Calu3 (cell line): Measurements from ENCODE around the gene ST7L. TPM values are rescaled to one million over a fixed set of nuclear protein-coding genes. Genes with fewer than 3 reads are reported as not detected.

Source experiments
- BruUV-seq: library from RNA; stranded (reverse); fragments of 400-500 nt; replicated peaks from 2 replicates; lab custom pipeline; 2021; lab: Mats Ljungman, UMichigan
- CTCF ChIA-PET: fragments of 300-600 bp; sonication (Branson Sonifier 250); formaldehyde crosslinking; loops from one replicate; lab custom pipeline; 2022; ENCODE audit warnings: antibody characterized with exemption; lab: Charles Lee
- DNase-seq: peaks from one replicate; pipeline ENCODE4 v3.0.0; 2022
- H3K27ac Mint-ChIP-seq: one replicate; pipeline ENCODE4 v1.8.0; 2022; ENCODE audit warnings: mixed read lengths; ENCODE audit not compliant: unreplicated experiment
- H3K27me3 Mint-ChIP-seq: one replicate; pipeline ENCODE4 v1.8.0; 2022; ENCODE audit warnings: mixed read lengths; ENCODE audit not compliant: unreplicated experiment
- H3K36me3 Mint-ChIP-seq: one replicate; pipeline ENCODE4 v1.8.0; 2022; ENCODE audit warnings: mild to moderate bottlenecking, moderate library complexity, mixed read lengths; ENCODE audit not compliant: insufficient read depth, unreplicated experiment
- H3K4me1 Mint-ChIP-seq: one replicate; pipeline ENCODE4 v1.8.0; 2022; ENCODE audit warnings: mild to moderate bottlenecking, low read depth, mixed read lengths; ENCODE audit not compliant: unreplicated experiment
- H3K4me3 Mint-ChIP-seq: one replicate; pipeline ENCODE4 v1.8.0; 2022; ENCODE audit warnings: mild to moderate bottlenecking, low read depth, moderate library complexity, mixed read lengths; ENCODE audit not compliant: unreplicated experiment
- H3K9me3 Mint-ChIP-seq: one replicate; pipeline ENCODE4 v1.8.0; 2022; ENCODE audit warnings: low read depth, mixed read lengths; ENCODE audit not compliant: unreplicated experiment
- intact Hi-C: fragments of 100-400 bp; cut with micrococcal nuclease; formaldehyde crosslinking; loops from one replicate; pipeline ENCODE4 v1.10.0; 2022; ENCODE audit not compliant: unreplicated experiment
- total RNA-seq: library from RNA; stranded (reverse); gene quantifications from 2 replicates; pipeline ENCODE4 v1.2.3, GENCODE V29; 2022
- TF ChIP-seq, protein P1 (sequence below): fragments of 200-600 bp; IDR thresholded peaks from one replicate; pipeline ENCODE4 v1.8.0; 2022; ENCODE audit warnings: antibody characterized with exemption; ENCODE audit not compliant: unreplicated experiment

Gene ST7L
- total RNA-seq, 1 experiment from 2014 or later, result 15.9 TPM

DNA sequence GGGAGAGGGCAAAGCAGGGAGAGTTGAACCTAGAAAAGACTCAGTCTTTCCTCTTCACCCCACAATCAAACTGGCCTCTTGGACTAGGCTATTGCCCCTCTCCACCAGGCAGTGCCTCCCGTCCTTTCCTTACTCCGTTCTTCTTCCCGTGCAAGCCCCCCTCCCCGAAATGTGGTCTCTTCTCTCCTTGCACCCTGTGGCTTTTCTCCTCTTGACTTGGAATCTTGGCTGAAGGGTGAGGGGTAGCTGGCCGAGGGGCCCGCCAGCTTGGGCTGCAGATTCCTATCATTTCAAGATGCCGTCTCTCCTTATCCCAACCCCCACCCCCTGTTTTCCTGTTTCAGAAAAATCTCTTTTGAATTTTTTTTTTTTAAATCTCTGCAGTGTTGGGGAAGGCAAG is 108.6 kb downstream of the ST7L start:
- Mint-ChIP-seq H3K27me3 (peaks cover 16% of the 10 kb centered on the region), H3K4me3 (peak overlapping the region; percentile 69), H3K36me3 (peaks cover 17% of the 10 kb centered on the region), H3K4me1 (peaks cover 4% of the 10 kb centered on the region), H3K27ac (peak overlapping the region; percentile 16), H3K9me3 (no peaks in the 10 kb centered on the region)
- CTCF ChIA-PET, result no interaction called here
- BruUV-seq, result no TSS peak
- DNase-seq, result no peak
- intact Hi-C loops, result no loop called here
- TF ChIP-seq, protein P1, sequence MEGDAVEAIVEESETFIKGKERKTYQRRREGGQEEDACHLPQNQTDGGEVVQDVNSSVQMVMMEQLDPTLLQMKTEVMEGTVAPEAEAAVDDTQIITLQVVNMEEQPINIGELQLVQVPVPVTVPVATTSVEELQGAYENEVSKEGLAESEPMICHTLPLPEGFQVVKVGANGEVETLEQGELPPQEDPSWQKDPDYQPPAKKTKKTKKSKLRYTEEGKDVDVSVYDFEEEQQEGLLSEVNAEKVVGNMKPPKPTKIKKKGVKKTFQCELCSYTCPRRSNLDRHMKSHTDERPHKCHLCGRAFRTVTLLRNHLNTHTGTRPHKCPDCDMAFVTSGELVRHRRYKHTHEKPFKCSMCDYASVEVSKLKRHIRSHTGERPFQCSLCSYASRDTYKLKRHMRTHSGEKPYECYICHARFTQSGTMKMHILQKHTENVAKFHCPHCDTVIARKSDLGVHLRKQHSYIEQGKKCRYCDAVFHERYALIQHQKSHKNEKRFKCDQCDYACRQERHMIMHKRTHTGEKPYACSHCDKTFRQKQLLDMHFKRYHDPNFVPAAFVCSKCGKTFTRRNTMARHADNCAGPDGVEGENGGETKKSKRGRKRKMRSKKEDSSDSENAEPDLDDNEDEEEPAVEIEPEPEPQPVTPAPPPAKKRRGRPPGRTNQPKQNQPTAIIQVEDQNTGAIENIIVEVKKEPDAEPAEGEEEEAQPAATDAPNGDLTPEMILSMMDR, result no peak

DNA sequence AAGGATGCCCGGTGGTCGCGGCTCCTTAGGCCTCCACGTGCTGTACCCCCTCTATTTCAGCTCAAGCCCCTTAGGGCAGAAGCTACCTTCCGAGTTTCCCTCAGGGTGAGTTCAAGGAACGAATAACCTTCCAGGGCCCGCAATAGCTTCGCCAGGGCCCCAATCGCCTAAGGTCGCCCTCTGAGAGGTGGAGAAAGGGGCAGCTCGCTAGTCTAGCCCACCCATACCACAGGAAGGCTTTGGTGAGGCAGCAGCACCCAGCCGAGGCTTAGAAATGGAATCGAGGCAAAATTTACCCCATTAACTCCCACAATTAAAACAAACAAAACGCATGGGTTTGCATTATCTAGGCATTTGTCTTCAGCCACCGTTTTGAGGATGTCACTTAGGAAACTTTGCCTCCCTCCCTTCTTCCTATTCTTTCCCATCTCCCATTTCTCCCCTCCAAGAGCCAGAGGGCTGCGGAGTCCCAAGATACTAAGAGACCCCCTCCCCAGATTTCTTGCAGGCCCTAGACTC is 109.2 kb downstream of the ST7L start:
- Mint-ChIP-seq H3K27me3 (peaks cover 17% of the 10 kb centered on the region), H3K9me3 (no peaks in the 10 kb centered on the region), H3K27ac (peak overlapping the region; percentile 16), H3K4me1 (no peaks in the 10 kb centered on the region), H3K36me3 (peaks cover 17% of the 10 kb centered on the region), H3K4me3 (peak overlapping the region; percentile 69)
- CTCF ChIA-PET, result no interaction called here
- DNase-seq, result no peak
- no TSS peak for BruUV-seq
- intact Hi-C loops, result loop anchor here (10.0 kb wide), 1 partner anchor 105 kb away; the partner anchor contains the start of genes CAPZA1 and ST7L
- TF ChIP-seq, protein P1, result no peak

DNA sequence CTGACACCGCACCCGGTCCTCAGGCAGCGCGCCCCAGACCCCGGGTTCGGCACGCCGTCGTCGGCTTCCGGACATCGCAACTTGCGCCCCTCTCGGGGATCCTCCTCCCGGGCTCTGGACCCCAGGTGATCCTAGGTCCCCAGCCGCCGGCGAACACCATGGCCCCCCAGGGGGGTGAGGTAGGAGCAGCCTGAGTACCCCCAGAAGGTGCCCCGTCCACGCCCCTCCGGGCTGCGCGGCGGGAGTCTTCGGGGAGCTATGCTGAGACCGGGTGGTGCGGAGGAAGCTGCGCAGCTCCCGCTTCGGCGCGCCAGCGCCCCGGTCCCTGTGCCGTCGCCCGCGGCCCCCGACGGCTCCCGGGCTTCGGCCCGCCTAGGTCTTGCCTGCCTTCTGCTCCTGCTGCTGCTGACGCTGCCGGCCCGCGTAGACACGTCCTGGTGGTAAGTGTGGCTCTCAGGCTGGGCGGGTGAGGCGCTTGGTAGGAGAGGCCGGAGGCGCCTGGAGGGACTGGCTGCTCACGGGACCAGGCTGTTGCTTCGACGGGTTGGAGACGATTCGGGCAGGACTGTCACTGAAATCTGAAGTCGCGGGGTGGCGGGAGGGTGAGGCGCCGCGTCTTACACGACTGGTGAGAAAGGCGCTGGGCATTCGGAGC is 109.8 kb downstream of the ST7L start:
- Mint-ChIP-seq H3K9me3 (no peaks in the 10 kb centered on the region), H3K4me1 (no peaks in the 10 kb centered on the region), H3K27ac (no peak overlapping the region), H3K4me3 (peak overlapping the region; percentile 69), H3K36me3 (peaks cover 17% of the 10 kb centered on the region), H3K27me3 (peaks cover 23% of the 10 kb centered on the region)
- no TSS peak for BruUV-seq
- peak; percentile 14 for DNase-seq
- intact Hi-C loops, result loop anchor here (10.0 kb wide), 1 partner anchor 106 kb away; the partner anchor contains the start of genes CAPZA1 and ST7L
- TF ChIP-seq, protein P1, result no peak
- CTCF ChIA-PET, result no interaction called here

DNA sequence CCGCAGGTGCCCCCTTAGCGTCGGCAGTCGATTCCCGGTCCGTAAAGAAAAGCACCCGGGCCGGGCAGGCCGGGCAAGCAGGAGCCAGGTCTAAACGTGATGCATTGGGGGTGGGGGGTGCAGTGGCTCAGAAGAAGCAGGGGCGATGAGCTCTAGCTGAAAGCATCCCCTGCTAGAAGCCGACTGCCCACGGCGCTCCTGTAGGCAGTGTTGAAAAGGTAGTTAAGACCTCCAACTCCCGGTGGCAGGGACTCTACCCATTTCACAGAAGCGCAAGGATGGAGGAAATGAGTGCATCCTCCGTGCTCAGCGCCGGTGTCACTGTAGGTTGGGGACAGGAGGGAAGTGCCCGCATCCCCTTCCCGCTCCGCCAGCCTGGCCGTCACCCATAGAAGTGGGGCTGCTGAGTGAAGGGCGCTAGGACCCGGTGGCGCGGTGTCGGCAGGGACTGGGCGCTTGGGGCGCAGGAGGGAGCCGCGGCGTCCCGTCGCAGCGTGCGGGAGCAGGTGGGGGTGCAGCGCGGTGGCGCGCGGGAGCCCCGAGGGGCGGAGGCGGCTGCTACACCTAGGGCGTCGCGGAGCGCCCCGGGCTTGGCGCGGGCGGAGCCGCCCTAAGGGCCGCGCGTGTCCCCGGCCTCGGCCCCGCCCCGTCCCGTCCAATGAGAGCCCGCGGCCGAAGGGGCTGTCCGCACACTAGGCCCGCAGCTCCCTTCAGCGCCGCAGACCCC is 110.5 kb downstream of the ST7L start, which contains the start of gene WNT2B:
Gene WNT2B, plus strand, starts transcription at position 688 of the 727 bp plus-strand sequence. CDS start 298 bp downstream, outside the sequence.
- Mint-ChIP-seq H3K27me3 (peaks cover 30% of the 10 kb centered on the region), H3K27ac (peak within 1 kb of the TSS; percentile 16), H3K4me1 (no peaks in the 10 kb centered on the region), H3K4me3 (peak within 1 kb of the TSS; percentile 69), H3K36me3 (peaks cover 17% of the 10 kb centered on the region), H3K9me3 (no peaks in the 10 kb centered on the region)
- no TSS peak for BruUV-seq
- intact Hi-C loops, result loop anchor here (10.0 kb wide), 1 partner anchor 106 kb away; the partner anchor contains the start of genes CAPZA1 and ST7L
- CTCF ChIA-PET, result no interaction called here
- peak; percentile 40 for DNase-seq
- TF ChIP-seq, protein P1, result no peak
